ENCODE results near the gene POLG2. TPM values are rescaled to one million over a fixed set of nuclear protein-coding genes. Genes with fewer than 3 reads are reported as not detected.

POLG2 gene
- total and polyA plus RNA-seq, 10 donors: 14.5 to 35.3 (median 20.5) TPM

GRCh38 chr17:64534187-64534586 lies 37.3 kb upstream of the POLG2 start:
- Histone ChIP-seq H3K4me1 (peaks cover 0 to 8% (median 2%) of the 10 kb centered on the region in 6 donors), H3K4me3 (no peak overlapping the region), H3K36me3 (peaks cover 1 to 100% (median 98%) of the 10 kb centered on the region in 6 donors), H3K27me3 (replicated peaks in 1 of 7) (no peaks in the 10 kb centered on the region), H3K9me3 (no peaks in the 10 kb centered on the region), H3K27ac (peak overlapping the region in 6 of 8 donors; percentile 9 to 30 (median 17))
- no peak for DNase-seq
- intact Hi-C loops (cut with DNase I; ENCODE audit: low total_unique reads): no loop called here
- no peak for TF ChIP-seq POLR2A (IDR thresholded peaks at IDR 0.05)
- no peak for TF ChIP-seq CTCF (IDR thresholded peaks at IDR 0.05 in 8 of 11, conservative IDR thresholded peaks at IDR 0.05 in 3 of 11)
- no peak for TF ChIP-seq POLR2AphosphoS5 (IDR thresholded peaks at IDR 0.05)
- 82 to 90% (median 85%) methylated on average over 3 of the region's 3 CpGs for whole genome bisulfite sequencing, 5 donors

- 74 to 90% (median 80%) methylated on average over 2 of the region's 2 CpGs for WGBS, 5 donors
- no peaks in the 10 kb centered on the region for H3K9me3 ChIP-seq
- peak overlapping the region in 5 of 8 donors; percentile 9 to 30 (median 14) for H3K27ac ChIP-seq
- intact Hi-C loops (cut with DNase I; ENCODE audit: low total_unique reads): no loop called here
- no peak for TF ChIP-seq CTCF (IDR thresholded peaks at IDR 0.05 in 8 of 11, conservative IDR thresholded peaks at IDR 0.05 in 3 of 11)
- no peak for TF ChIP-seq POLR2AphosphoS5 (IDR thresholded peaks at IDR 0.05)
- H3K4me1 ChIP-seq: peaks cover 0 to 8% (median 2%) of the 10 kb centered on the region in 6 donors
- H3K36me3 ChIP-seq: peaks cover 4 to 100% (median 98%) of the 10 kb centered on the region in 6 donors
- no peak overlapping the region for H3K4me3 ChIP-seq
- no peaks in the 10 kb centered on the region for H3K27me3 ChIP-seq (replicated peaks in 1 of 7)
- no peak for DNase-seq
Observed at GRCh38 chr17:64533784-64534183, 36.9 kb upstream of the POLG2 start.

GRCh38 chr17:64532409-64532808 lies 35.6 kb upstream of the POLG2 start:
- Histone ChIP-seq H3K27me3 (replicated peaks in 1 of 7) (no peaks in the 10 kb centered on the region), H3K4me3 (no peak overlapping the region), H3K9me3 (no peaks in the 10 kb centered on the region), H3K27ac (no peak overlapping the region), H3K36me3 (peaks cover 4 to 100% (median 97%) of the 10 kb centered on the region in 6 donors), H3K4me1 (peaks cover 0 to 8% (median 2%) of the 10 kb centered on the region in 6 donors)
- WGBS, 5 donors: 88 to 96% (median 95%) methylated on average over 5 of the region's 5 CpGs
- TF ChIP-seq CTCF (IDR thresholded peaks at IDR 0.05 in 8 of 11, conservative IDR thresholded peaks at IDR 0.05 in 3 of 11): no peak
- TF ChIP-seq POLR2AphosphoS5 (IDR thresholded peaks at IDR 0.05): no peak
- TF ChIP-seq POLR2A (IDR thresholded peaks at IDR 0.05): no peak
- intact Hi-C loops (cut with DNase I; ENCODE audit: low total_unique reads): no loop called here
- no peak for DNase-seq

- H3K36me3 ChIP-seq: peaks cover 4 to 100% (median 97%) of the 10 kb centered on the region in 6 donors
- intact Hi-C loops (cut with DNase I; ENCODE audit: low total_unique reads): no loop called here
- H3K27ac ChIP-seq: no peak overlapping the region
- H3K4me1 ChIP-seq: peaks cover 0 to 8% (median 2%) of the 10 kb centered on the region in 6 donors
- no peaks in the 10 kb centered on the region for H3K9me3 ChIP-seq
- no peak for DNase-seq
- no peak overlapping the region for H3K4me3 ChIP-seq
- no peak for TF ChIP-seq CTCF (IDR thresholded peaks at IDR 0.05 in 8 of 11, conservative IDR thresholded peaks at IDR 0.05 in 3 of 11)
- TF ChIP-seq POLR2AphosphoS5 (IDR thresholded peaks at IDR 0.05): peak in 1 of 3 donors; percentile 17
- TF ChIP-seq POLR2A (IDR thresholded peaks at IDR 0.05): no peak
- no peaks in the 10 kb centered on the region for H3K27me3 ChIP-seq (replicated peaks in 1 of 7)
- WGBS, 5 donors: 81 to 92% (median 90%) methylated on average over 5 of the region's 5 CpGs
Observed at GRCh38 chr17:64531955-64532371, 35.1 kb upstream of the POLG2 start.
